Kidney (tissue), 14 donors: Measurements from ENCODE around the gene HPSE2. TPM values are rescaled to one million over a fixed set of nuclear protein-coding genes. Genes with fewer than 3 reads are reported as not detected.

Experiments
- DNase-seq, 5 donors: peaks; one replicate each; pipeline ENCODE4 v3.0.0-alpha.2; 2013 to 2020
- FAIRE-seq: peaks from 2 replicates; lab custom pipeline; 2012; peaks lifted over from hg19 to GRCh38; lab: Jason Lieb, UNC
- H3K27ac ChIP-seq, 2 donors: one replicate each; pipeline ENCODE4 v1.7.0; 2013; ENCODE audit warnings: low read depth in 2 of 2, low read length in 2 of 2, inconsistent platforms in 1 of 2
- H3K27me3 ChIP-seq: one replicate; pipeline ENCODE4 v1.7.1; 2013; ENCODE audit warnings: low read length, inconsistent platforms; ENCODE audit not compliant: control insufficient read depth, insufficient read depth
- H3K36me3 ChIP-seq, 3 donors: one replicate each; pipeline versions ENCODE4 v1.7.0 to v1.7.1; 2013; ENCODE audit warnings: low read length in 3 of 3, control low read depth in 1 of 3, inconsistent platforms in 1 of 3; ENCODE audit not compliant: insufficient read depth in 3 of 3, control insufficient read depth in 2 of 3
- H3K4me1 ChIP-seq, 3 donors: one replicate each; pipeline versions ENCODE4 v1.7.0 to v1.7.1; 2013; ENCODE audit warnings: low read length in 3 of 3, inconsistent platforms in 1 of 3, low read depth in 1 of 3; ENCODE audit not compliant: control insufficient read depth in 2 of 3, insufficient read depth in 2 of 3
- H3K4me3 ChIP-seq, 3 donors: one replicate each; pipeline versions ENCODE4 v1.7.0 to v1.8.1; 2013; ENCODE audit warnings: low read length in 3 of 3, control low read depth in 1 of 3, inconsistent platforms in 1 of 3
- H3K9ac ChIP-seq, 3 donors: one replicate each; pipeline versions ENCODE4 v1.7.0 to v1.7.1; 2013; ENCODE audit warnings: low read length in 3 of 3, control low read depth in 1 of 3, inconsistent platforms in 1 of 3
- H3K9me3 ChIP-seq, 3 donors: one replicate each; pipeline versions ENCODE4 v1.7.0 to v1.7.1; 2013; ENCODE audit warnings: low read length in 3 of 3, control low read depth in 1 of 3, inconsistent platforms in 1 of 3; ENCODE audit not compliant: control insufficient read depth in 2 of 3, insufficient read depth in 1 of 3
- CTCF ChIP-seq: IDR thresholded peaks from 3 replicates; pipeline ENCODE4 v1.5.1; 2012; ENCODE audit warnings: mild to moderate bottlenecking, moderate library complexity, borderline replicate concordance; ENCODE audit not compliant: insufficient read depth; ENCODE audit errors: extremely low read depth
- intact Hi-C: fragments of 100-400 bp; cut with DNase I; formaldehyde crosslinking; loops from one replicate; pipeline ENCODE4 v1.11.1; 2022
- polyA plus RNA-seq: library from polyadenylated mRNA; stranded (reverse); fragments of 350-450 nt; fragmentation: Illumina TruSeq; extraction: RNeasy Lipid Tissue Mini Kit (QIAGEN cat#74804); gene quantifications from one replicate; pipeline ENCODE4 v1.2.3, GENCODE V29; 2014; ENCODE audit warnings: low read depth, low replicate concordance; ENCODE audit not compliant: insufficient read depth
- total RNA-seq: library from RNA; stranded (reverse); fragmentation: NEBNext Ultra II Directional; extraction: Animal tissue kit (Norgen Biotek cat#: 25700); gene quantifications from one replicate; pipeline ENCODE4 v1.2.1, GENCODE V29; 2021
- donor health status: control.
- donor health status: control.
- donor health status: control.
- donor health status: control.
- donor health status: control.
- donor health status: DM: yes; HTN: yes; CAD: no.
- donor health status: Normal renal cell carcinoma (clear cell type).

HPSE2 gene
- total and polyA plus RNA-seq, 2 donors from 2014 or later, result 1.4 to 3.0 TPM

GRCh38 chr10:98444314-98445006 is 791.2 kb downstream of the HPSE2 start:
- peak in 2 of 5 donors; percentile 13 to 27 for DNase-seq
- Histone ChIP-seq H3K9ac (no peak overlapping the region), H3K4me3 (no peak overlapping the region), H3K9me3 (no peaks in the 10 kb centered on the region), H3K27me3 (no peaks in the 10 kb centered on the region), H3K36me3 (peaks cover 0 to 10% (median 0%) of the 10 kb centered on the region in 3 donors), H3K27ac (no peak overlapping the region), H3K4me1 (peaks cover 0 to 7% (median 4%) of the 10 kb centered on the region in 3 donors)
- no peak for TF ChIP-seq CTCF
- no peak for FAIRE-seq
- intact Hi-C loops, result no loop called here

DNA sequence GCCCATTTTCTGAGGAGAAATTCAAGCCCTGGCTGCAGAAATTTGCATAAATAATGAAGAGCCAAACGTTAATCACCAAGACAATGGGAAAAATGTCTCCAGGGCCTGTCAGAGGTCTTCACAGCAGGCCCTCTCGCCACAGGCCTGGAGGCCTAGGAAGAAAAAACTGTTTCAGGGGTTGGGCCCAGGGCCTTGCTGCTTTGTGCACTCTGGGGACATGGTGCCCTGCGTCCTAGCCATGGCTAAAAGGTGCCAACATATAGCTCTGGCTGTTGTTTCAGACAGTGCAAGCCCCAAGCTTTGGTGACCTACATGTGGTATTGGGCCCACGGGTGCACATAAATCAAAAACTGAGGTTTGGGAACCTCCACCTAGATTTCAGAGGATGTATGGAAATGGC is 796.9 kb downstream of the HPSE2 start:
- no peak overlapping the region for H3K27ac ChIP-seq
- no peaks in the 10 kb centered on the region for H3K27me3 ChIP-seq
- H3K4me3 ChIP-seq, result no peak overlapping the region
- no peaks in the 10 kb centered on the region for H3K9me3 ChIP-seq
- H3K4me1 ChIP-seq, result no peaks in the 10 kb centered on the region
- H3K9ac ChIP-seq, result no peak overlapping the region
- no peak for TF ChIP-seq CTCF
- no peak for DNase-seq
- intact Hi-C loops, result no loop called here
- H3K36me3 ChIP-seq, result peaks cover 0 to 32% (median 10%) of the 10 kb centered on the region in 3 donors
- no peak for FAIRE-seq

- TF ChIP-seq CTCF, result no peak
- H3K9me3 ChIP-seq, result no peaks in the 10 kb centered on the region
- peaks cover 0 to 32% (median 16%) of the 10 kb centered on the region in 3 donors for H3K36me3 ChIP-seq
- H3K27ac ChIP-seq, result no peak overlapping the region
- H3K9ac ChIP-seq, result no peak overlapping the region
- no peaks in the 10 kb centered on the region for H3K27me3 ChIP-seq
- H3K4me1 ChIP-seq, result no peaks in the 10 kb centered on the region
- intact Hi-C loops, result no loop called here
- no peak for DNase-seq
- FAIRE-seq, result no peak
- H3K4me3 ChIP-seq, result no peak overlapping the region
Observed at GRCh38 chr10:98436704-98437103, 798.9 kb downstream of the HPSE2 start.
